Stimulated activated memory B cell treated with anti-CD40 and anti-IgM and Interleukin-4, amounts not matched to agents 10 μg/mL and 1 μg/mL and 100 μg/mL, for 72 hours (primary cell): ENCODE results near the gene ZNF316.
"Not testable (repeated sequence)": the region's sequence is repeated elsewhere in the genome, so short reads cannot be mapped to it uniquely, and the experiment has no call there.

Source experiments
- ATAC-seq: fragments of 150-1000 bp; cut with Tn5 transposase; 2 replicates; pipeline ENCODE4 v1.10.0; 2021
- H3K27ac Mint-ChIP-seq: one replicate; pipeline ENCODE4 v1.8.0; 2022; ENCODE audit warnings: mild to moderate bottlenecking, mixed read lengths
- H3K27me3 Mint-ChIP-seq: one replicate; pipeline ENCODE4 v1.8.0; 2022; ENCODE audit warnings: mixed read lengths
- H3K36me3 Mint-ChIP-seq: one replicate; pipeline ENCODE4 v1.8.0; 2022; ENCODE audit warnings: mixed read lengths
- H3K4me1 Mint-ChIP-seq: one replicate; pipeline ENCODE4 v1.8.0; 2022; ENCODE audit warnings: mixed read lengths
- H3K4me3 Mint-ChIP-seq: one replicate; pipeline ENCODE4 v1.8.0; 2022; ENCODE audit warnings: mild to moderate bottlenecking, moderate library complexity, mixed read lengths
- H3K9me3 Mint-ChIP-seq: one replicate; pipeline ENCODE4 v1.8.0; 2022; ENCODE audit warnings: mixed read lengths

Gene ZNF316

GRCh38 chr7:6649241-6649961 lies 12.3 kb downstream of the ZNF316 start:
- Mint-ChIP-seq H3K4me1 (no peaks in the 10 kb centered on the region), H3K27me3 (no peaks in the 10 kb centered on the region), H3K27ac (no peak overlapping the region), H3K36me3 (peaks cover 76% of the 10 kb centered on the region), H3K4me3 (no peak overlapping the region), H3K9me3 (no peaks in the 10 kb centered on the region)
- no peak for ATAC-seq

- H3K4me3 Mint-ChIP-seq: no peak overlapping the region
- H3K36me3 Mint-ChIP-seq: peaks cover 75% of the 10 kb centered on the region
- no peak for ATAC-seq
- H3K27me3 Mint-ChIP-seq: no peaks in the 10 kb centered on the region
- no peaks in the 10 kb centered on the region for H3K4me1 Mint-ChIP-seq
- H3K9me3 Mint-ChIP-seq: no peaks in the 10 kb centered on the region
- H3K27ac Mint-ChIP-seq: no peak overlapping the region
Observed at GRCh38 chr7:6650086-6650485, 13.0 kb downstream of the ZNF316 start.

- Mint-ChIP-seq H3K27ac (no peak overlapping the region), H3K9me3 (no peaks in the 10 kb centered on the region), H3K4me1 (no peaks in the 10 kb centered on the region), H3K36me3 (peaks cover 76% of the 10 kb centered on the region), H3K27me3 (no peaks in the 10 kb centered on the region), H3K4me3 (no peak overlapping the region)
- no peak for ATAC-seq
Observed at GRCh38 chr7:6650521-6651011, 13.4 kb downstream of the ZNF316 start.

- no peak overlapping the region for H3K27ac Mint-ChIP-seq
- peaks cover 68% of the 10 kb centered on the region for H3K36me3 Mint-ChIP-seq
- no peaks in the 10 kb centered on the region for H3K27me3 Mint-ChIP-seq
- ATAC-seq: no peak
- H3K9me3 Mint-ChIP-seq: no peaks in the 10 kb centered on the region
- no peaks in the 10 kb centered on the region for H3K4me1 Mint-ChIP-seq
- H3K4me3 Mint-ChIP-seq: no peak overlapping the region
Observed at GRCh38 chr7:6651851-6652445, 14.8 kb downstream of the ZNF316 start.

GRCh38 chr7:6652446-6653011 lies 15.4 kb downstream of the ZNF316 start:
- no peak for ATAC-seq
- H3K36me3 Mint-ChIP-seq: peaks cover 63% of the 10 kb centered on the region
- H3K4me3 Mint-ChIP-seq: no peak overlapping the region
- no peaks in the 10 kb centered on the region for H3K9me3 Mint-ChIP-seq
- H3K4me1 Mint-ChIP-seq: no peaks in the 10 kb centered on the region
- H3K27ac Mint-ChIP-seq: no peak overlapping the region
- no peaks in the 10 kb centered on the region for H3K27me3 Mint-ChIP-seq

GRCh38 chr7:6653071-6654003 lies 16.2 kb downstream of the ZNF316 start:
- Mint-ChIP-seq H3K9me3 (no peaks in the 10 kb centered on the region), H3K27me3 (no peaks in the 10 kb centered on the region), H3K36me3 (peaks cover 55% of the 10 kb centered on the region), H3K4me1 (no peaks in the 10 kb centered on the region), H3K4me3 (no peak overlapping the region), H3K27ac (no peak overlapping the region)
- ATAC-seq: peak; percentile 63

- Mint-ChIP-seq H3K27me3 (no peaks in the 10 kb centered on the region), H3K4me1 (no peaks in the 10 kb centered on the region), H3K4me3 (no peak overlapping the region), H3K27ac (no peak overlapping the region), H3K36me3 (peaks cover 47% of the 10 kb centered on the region), H3K9me3 (no peaks in the 10 kb centered on the region)
- ATAC-seq: no peak
Observed at GRCh38 chr7:6654113-6654841, 17.2 kb downstream of the ZNF316 start.

GRCh38 chr7:6654842-6655610 lies 17.9 kb downstream of the ZNF316 start:
- Mint-ChIP-seq H3K36me3 (peaks cover 40% of the 10 kb centered on the region), H3K27me3 (no peaks in the 10 kb centered on the region), H3K27ac (no peak overlapping the region), H3K4me1 (no peaks in the 10 kb centered on the region), H3K9me3 (no peaks in the 10 kb centered on the region), H3K4me3 (no peak overlapping the region)
- no peak for ATAC-seq

- Mint-ChIP-seq H3K27ac (no peak overlapping the region), H3K36me3 (peaks cover 33% of the 10 kb centered on the region)
- no peak for ATAC-seq
Observed at GRCh38 chr7:6655636-6656385, 18.7 kb downstream of the ZNF316 start.

GRCh38 chr7:6656413-6656812 lies 19.3 kb downstream of the ZNF316 start:
- ATAC-seq: no peak
- Mint-ChIP-seq H3K27me3 (peaks cover 6% of the 10 kb centered on the region), H3K4me3 (no peak overlapping the region), H3K9me3 (peaks cover 3% of the 10 kb centered on the region), H3K36me3 (peaks cover 27% of the 10 kb centered on the region), H3K27ac (no peak overlapping the region), H3K4me1 (no peaks in the 10 kb centered on the region)

More at GRCh38 chr7:6655636-6656385, 18.7 kb downstream of the ZNF316 start:
- Mint-ChIP-seq H3K9me3 (no peaks in the 10 kb centered on the region), H3K4me1 (no peaks in the 10 kb centered on the region), H3K4me3 (no peak overlapping the region), H3K27me3 (peaks cover under 1% of the 10 kb centered on the region)

- ATAC-seq: no peak
- no peaks in the 10 kb centered on the region for H3K4me1 Mint-ChIP-seq
- H3K27me3 Mint-ChIP-seq: peaks cover 18% of the 10 kb centered on the region
- peaks cover 16% of the 10 kb centered on the region for H3K36me3 Mint-ChIP-seq
- peaks cover 3% of the 10 kb centered on the region for H3K9me3 Mint-ChIP-seq
- H3K27ac Mint-ChIP-seq: no peak overlapping the region
- H3K4me3 Mint-ChIP-seq: no peak overlapping the region
Observed at GRCh38 chr7:6658618-6659345, 21.7 kb downstream of the ZNF316 start.

- Mint-ChIP-seq H3K36me3 (peaks cover 14% of the 10 kb centered on the region), H3K9me3 (peaks cover 35% of the 10 kb centered on the region), H3K27me3 (peaks cover 10% of the 10 kb centered on the region)
- not testable (repeated sequence) for H3K4me1 Mint-ChIP-seq, H3K27ac Mint-ChIP-seq, ATAC-seq, H3K4me3 Mint-ChIP-seq
Observed at GRCh38 chr7:6670851-6671250, 33.7 kb downstream of the ZNF316 start.
